NCI-H1694 (cell line): ENCODE data around the gene NRG4.
"Not testable (repeated sequence)": the region's sequence is repeated elsewhere in the genome, so short reads cannot be mapped to it uniquely, and the experiment has no call there.

Experiments used
- DNase-seq: peaks from one replicate; lab custom pipeline; 2025; lab: John Stamatoyannopoulos, UW

Gene NRG4

GRCh38 chr15:75994220-75994619 lies 18.0 kb downstream of the NRG4 start:
- DNase-seq: no peak

GRCh38 chr15:75992897-75993296 lies 19.3 kb downstream of the NRG4 start:
- no peak for DNase-seq

GRCh38 chr15:75989875-75990274 lies 22.3 kb downstream of the NRG4 start:
- DNase-seq: no peak

GRCh38 chr15:75989045-75989444 lies 23.2 kb downstream of the NRG4 start:
- DNase-seq: no peak

- no peak for DNase-seq
Measured at GRCh38 chr15:75985971-75986370, 26.3 kb downstream of the NRG4 start.

- not testable (repeated sequence) for DNase-seq
Measured at GRCh38 chr15:75984706-75985105, 27.5 kb downstream of the NRG4 start.

GRCh38 chr15:75982468-75982867 lies 29.8 kb downstream of the NRG4 start:
- no peak for DNase-seq

- no peak for DNase-seq
Measured at GRCh38 chr15:75981149-75981815, 30.9 kb downstream of the NRG4 start.

- DNase-seq: not testable (repeated sequence)
Measured at GRCh38 chr15:75976766-75977165, 35.5 kb downstream of the NRG4 start.

GRCh38 chr15:75966073-75966472 lies 46.2 kb downstream of the NRG4 start:
- no peak for DNase-seq

GRCh38 chr15:75961331-75961730 lies 50.9 kb downstream of the NRG4 start:
- DNase-seq: no peak

- DNase-seq: peak; percentile 1
Measured at GRCh38 chr15:75955720-75956119, 56.5 kb downstream of the NRG4 start.

GRCh38 chr15:75952525-75952924 lies 59.7 kb downstream of the NRG4 start:
- DNase-seq: no peak

GRCh38 chr15:75948761-75949296 lies 63.4 kb downstream of the NRG4 start:
- no peak for DNase-seq

GRCh38 chr15:75947092-75947491 lies 65.1 kb downstream of the NRG4 start:
- no peak for DNase-seq

- no peak for DNase-seq
Measured at GRCh38 chr15:75945953-75946352, 66.3 kb downstream of the NRG4 start.

- no peak for DNase-seq
Measured at GRCh38 chr15:75943713-75944215, 68.5 kb downstream of the NRG4 start.

GRCh38 chr15:75943246-75943645 lies 69.0 kb downstream of the NRG4 start:
- DNase-seq: no peak

GRCh38 chr15:75942464-75942863 lies 69.8 kb downstream of the NRG4 start:
- no peak for DNase-seq

- no peak for DNase-seq
Measured at GRCh38 chr15:75930866-75931265, 81.4 kb downstream of the NRG4 start.

GRCh38 chr15:75929799-75930565 lies 82.2 kb downstream of the NRG4 start:
- no peak for DNase-seq

- peak; percentile 2 for DNase-seq
Measured at GRCh38 chr15:75928680-75929608, 83.3 kb downstream of the NRG4 start.
